ENCODE measurements around the gene CIAPIN1.

Gene CIAPIN1

DNA sequence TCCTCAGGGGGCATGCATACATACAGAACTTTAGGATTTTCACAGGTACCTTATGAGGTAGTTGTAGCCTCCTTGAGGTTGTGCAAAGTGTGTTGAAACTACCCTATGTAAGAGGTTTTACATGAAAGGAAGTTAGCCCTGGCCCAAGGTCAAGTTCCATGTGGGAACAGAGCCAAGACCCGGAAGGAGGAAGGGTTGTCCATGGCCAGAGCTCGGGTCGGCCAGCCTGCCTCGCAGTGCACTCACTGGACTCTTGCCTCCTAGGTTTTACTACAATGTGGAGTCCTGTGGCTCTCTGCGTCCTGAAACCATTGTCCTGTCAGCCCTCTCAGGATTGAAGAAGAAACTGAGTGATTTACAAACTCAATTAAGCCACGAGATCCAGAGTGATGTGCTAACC is 23.5 kb upstream of the CIAPIN1 start:
- no peak for TF ChIP-seq ZFX (IDR thresholded peaks at IDR 0.05; ENCODE audit: borderline replicate concordance)
- TF ChIP-seq, protein P1, sequence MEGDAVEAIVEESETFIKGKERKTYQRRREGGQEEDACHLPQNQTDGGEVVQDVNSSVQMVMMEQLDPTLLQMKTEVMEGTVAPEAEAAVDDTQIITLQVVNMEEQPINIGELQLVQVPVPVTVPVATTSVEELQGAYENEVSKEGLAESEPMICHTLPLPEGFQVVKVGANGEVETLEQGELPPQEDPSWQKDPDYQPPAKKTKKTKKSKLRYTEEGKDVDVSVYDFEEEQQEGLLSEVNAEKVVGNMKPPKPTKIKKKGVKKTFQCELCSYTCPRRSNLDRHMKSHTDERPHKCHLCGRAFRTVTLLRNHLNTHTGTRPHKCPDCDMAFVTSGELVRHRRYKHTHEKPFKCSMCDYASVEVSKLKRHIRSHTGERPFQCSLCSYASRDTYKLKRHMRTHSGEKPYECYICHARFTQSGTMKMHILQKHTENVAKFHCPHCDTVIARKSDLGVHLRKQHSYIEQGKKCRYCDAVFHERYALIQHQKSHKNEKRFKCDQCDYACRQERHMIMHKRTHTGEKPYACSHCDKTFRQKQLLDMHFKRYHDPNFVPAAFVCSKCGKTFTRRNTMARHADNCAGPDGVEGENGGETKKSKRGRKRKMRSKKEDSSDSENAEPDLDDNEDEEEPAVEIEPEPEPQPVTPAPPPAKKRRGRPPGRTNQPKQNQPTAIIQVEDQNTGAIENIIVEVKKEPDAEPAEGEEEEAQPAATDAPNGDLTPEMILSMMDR (IDR thresholded peaks at IDR 0.05) = no peak; the same call in 1 of the 2 replicates

DNA sequence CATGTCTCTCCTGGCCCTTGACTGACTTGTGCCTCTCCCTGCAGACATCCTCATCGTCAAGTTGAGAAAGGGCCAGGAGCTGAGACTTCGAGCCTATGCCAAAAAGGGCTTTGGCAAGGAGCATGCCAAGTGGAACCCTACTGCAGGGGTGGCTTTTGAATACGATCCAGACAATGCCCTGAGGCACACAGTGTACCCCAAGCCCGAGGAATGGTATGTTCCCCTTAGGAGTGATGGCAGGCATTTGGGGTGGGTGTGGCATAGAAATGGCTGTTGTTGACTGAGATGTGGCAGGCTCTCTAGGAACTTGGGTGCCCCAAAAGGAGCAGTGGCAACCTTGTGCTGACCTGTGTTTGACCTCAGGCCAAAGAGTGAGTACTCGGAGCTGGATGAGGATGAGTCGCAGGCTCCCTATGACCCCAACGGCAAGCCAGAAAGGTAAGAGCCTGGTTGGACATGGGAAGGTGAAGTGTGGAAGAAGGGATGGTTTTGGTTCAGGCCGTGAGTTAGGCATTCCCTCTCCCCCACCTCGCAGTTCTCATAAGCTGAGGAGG is 22.8 kb upstream of the CIAPIN1 start:
- no peak overlapping the region for H3K27ac ChIP-seq
- TF ChIP-seq ZFX (IDR thresholded peaks at IDR 0.05; ENCODE audit: borderline replicate concordance) = no peak
- TF ChIP-seq, protein P1 (IDR thresholded peaks at IDR 0.05) = no peak

More for the DNA sequence above, 23.5 kb upstream of the CIAPIN1 start:
- peak overlapping the region; percentile 26; the same call in 1 of the 2 replicates for H3K27ac ChIP-seq

DNA sequence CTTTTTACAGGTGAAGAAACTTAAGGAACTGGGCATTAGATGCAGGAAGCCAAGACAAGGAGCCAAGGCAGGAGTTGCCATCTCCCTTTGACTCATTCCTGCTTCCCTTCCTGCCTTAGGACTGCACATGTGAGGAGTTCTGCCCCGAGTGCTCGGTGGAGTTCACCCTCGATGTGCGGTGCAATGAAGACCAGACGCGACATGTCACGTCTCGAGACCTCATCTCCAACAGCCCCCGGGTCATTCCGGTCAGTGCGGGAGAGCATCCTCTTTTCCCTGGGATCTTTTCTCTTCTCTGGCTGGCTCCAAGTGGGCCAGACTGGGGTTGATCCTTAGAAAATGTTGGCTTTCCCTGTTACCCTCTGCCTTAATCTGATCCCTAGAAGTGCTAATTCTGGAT is 21.9 kb upstream of the CIAPIN1 start:
- TF ChIP-seq ZFX (IDR thresholded peaks at IDR 0.05; ENCODE audit: borderline replicate concordance) = no peak
- TF ChIP-seq, protein P1 (IDR thresholded peaks at IDR 0.05) = no peak
- H3K27ac ChIP-seq = no peak overlapping the region

DNA sequence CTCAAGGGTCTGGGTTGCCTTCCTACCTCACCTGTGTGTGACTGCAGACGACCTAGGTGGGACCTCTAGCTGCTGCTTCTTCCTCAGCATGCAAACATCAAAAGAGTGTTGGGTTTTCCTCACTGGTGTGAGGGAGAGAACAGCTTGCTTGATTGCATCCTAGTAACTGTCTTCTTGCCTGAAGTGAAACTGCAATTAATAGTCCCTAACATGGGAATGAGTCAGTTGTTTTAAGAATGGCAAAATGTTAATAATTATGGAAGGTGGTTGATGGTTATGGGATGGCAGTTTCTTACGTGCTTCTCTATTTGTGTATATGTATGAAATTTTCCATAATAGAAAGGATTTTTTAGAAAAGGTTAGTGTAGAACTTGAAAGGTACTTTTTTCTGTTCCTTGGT is 21.2 kb upstream of the CIAPIN1 start:
- no peak for TF ChIP-seq ZFX (IDR thresholded peaks at IDR 0.05; ENCODE audit: borderline replicate concordance)
- TF ChIP-seq, protein P1 (IDR thresholded peaks at IDR 0.05) = no peak
- no peak overlapping the region for H3K27ac ChIP-seq

DNA sequence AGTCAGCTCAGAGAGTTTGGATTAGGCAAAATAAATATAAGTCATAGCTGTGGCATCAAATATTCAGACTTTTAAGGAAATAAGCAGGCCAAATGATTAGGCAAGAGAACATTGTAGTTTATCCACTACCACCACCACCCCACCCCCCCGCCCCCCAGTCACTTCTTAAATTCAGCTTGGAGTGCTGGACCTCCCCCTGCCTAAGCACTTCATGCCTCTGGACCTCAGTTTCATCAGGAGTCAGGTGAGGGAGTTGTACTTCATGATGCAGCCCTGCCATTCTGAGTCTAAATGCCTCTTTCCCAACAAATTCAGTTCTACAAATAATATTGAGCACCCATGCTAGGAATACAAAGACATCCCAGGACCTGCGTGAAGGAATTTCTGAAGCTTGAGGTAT is 17.3 kb upstream of the CIAPIN1 start:
- TF ChIP-seq ZFX (IDR thresholded peaks at IDR 0.05; ENCODE audit: borderline replicate concordance) = no peak
- TF ChIP-seq, protein P1 (IDR thresholded peaks at IDR 0.05) = no peak

DNA sequence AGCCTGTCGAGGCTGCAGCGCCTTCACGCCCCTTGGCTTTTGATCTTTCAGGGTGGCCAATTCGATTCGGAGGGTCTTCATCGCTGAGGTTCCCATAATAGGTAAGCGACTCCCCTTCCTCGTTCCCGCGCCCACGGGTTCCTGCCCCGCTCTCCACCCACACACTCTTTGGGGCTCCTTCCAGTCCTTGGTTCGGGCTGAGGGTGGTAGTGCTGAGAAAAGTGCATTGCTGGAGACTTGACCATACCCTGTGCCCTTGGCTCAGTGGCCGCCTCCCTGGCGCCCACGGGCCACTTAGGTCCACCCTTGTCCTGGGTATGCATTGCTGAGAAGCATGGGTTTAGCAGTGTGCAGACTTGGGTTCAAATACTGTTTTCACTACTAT is 15.8 kb upstream of the CIAPIN1 start:
- no peak for TF ChIP-seq ZFX (IDR thresholded peaks at IDR 0.05; ENCODE audit: borderline replicate concordance)
- TF ChIP-seq, protein P1 (IDR thresholded peaks at IDR 0.05) = no peak
- H3K27ac ChIP-seq = peak overlapping the region; percentile 64

More for the DNA sequence above, 17.3 kb upstream of the CIAPIN1 start:
- no peak overlapping the region for H3K27ac ChIP-seq

DNA sequence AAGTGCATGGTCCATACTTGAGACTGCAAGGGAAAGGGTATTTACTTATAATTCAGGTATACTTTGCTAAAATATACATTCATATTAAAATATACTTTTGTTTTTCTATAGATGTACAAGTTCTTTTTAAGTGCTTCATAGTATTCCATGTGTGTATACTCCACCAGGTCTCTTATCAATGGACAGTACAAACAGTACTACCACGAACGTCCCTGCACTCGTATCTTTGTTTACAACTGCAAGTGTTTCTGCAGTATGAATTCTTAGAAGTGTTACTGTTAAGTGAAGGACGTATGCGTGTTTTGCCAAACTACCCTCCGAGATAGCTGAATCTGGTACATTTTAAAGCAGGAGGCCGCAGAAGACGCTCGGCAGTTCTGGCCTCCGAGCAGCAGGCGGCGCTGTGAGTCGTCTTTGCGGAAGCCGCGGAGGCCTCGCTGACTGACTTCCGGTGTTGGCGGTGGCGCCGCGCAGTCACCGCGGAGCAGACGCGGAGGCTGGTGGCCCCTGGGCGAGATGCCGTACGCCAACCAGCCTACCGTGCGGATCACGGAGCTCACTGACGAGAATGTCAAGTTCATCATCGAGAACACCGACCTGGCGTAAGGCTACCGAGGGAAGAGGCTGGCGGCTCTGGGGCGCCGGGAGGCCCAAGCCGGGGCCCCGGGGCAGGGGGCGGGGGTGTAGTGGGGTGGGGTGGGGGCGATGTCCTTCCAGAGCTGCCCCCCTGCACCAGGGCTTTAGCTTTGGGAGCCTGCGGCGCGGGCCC is 15.2 kb upstream of the CIAPIN1 start, which contains the start of gene POLR2C:
Gene POLR2C (plus strand): TSS at position 471 of the 769 bp plus-strand sequence. CDS start 46 bp downstream, at position 517.
- TF ChIP-seq, protein P1 (IDR thresholded peaks at IDR 0.05) = peak; percentile 95
- TF ChIP-seq ZFX (IDR thresholded peaks at IDR 0.05; ENCODE audit: borderline replicate concordance) = no peak
- H3K27ac ChIP-seq = peak within 1 kb of the TSS; percentile 64

All from 22Rv1 (cell line).